C4-2B (cell line): ENCODE data around the gene SGSM1.

Source experiments
- H3K27ac ChIP-seq: fragments of 450-650 bp; 2 replicates; pipeline ENCODE4 v1.5.1; 2017
- CTCF ChIP-seq: fragments of 450-650 bp; conservative IDR thresholded peaks from 2 replicates; pipeline ENCODE4 v1.5.1; 2017; ENCODE audit warnings: mild to moderate bottlenecking
- ZFX ChIP-seq: fragments of 450-650 bp; IDR thresholded peaks from 2 replicates; pipeline ENCODE4 v1.6.1; 2017

SGSM1 gene

GRCh38 chr22:24796056-24796455 is 10.0 kb upstream of the SGSM1 start:
- no peak overlapping the region for H3K27ac ChIP-seq
- TF ChIP-seq ZFX, result no peak
- TF ChIP-seq CTCF, result no peak

GRCh38 chr22:24796860-24797259 is 9.2 kb upstream of the SGSM1 start:
- H3K27ac ChIP-seq, result no peak overlapping the region
- TF ChIP-seq ZFX (no peak), CTCF (no peak)

- H3K27ac ChIP-seq, result no peak overlapping the region
- no peak for TF ChIP-seq ZFX
- TF ChIP-seq CTCF, result no peak
These were observed 4.0 kb upstream of the SGSM1 start for GRCh38 chr22:24801901-24802465.

- TF ChIP-seq CTCF (peak; percentile 97), ZFX (no peak)
- H3K27ac ChIP-seq, result no peak overlapping the region
These were observed 2.9 kb upstream of the SGSM1 start for GRCh38 chr22:24803064-24803542.

- no peak for TF ChIP-seq CTCF
- TF ChIP-seq ZFX, result no peak
- peak overlapping the region; percentile 55 for H3K27ac ChIP-seq
These were observed 621 bp downstream of the SGSM1 start for GRCh38 chr22:24806663-24807001.

- no peak overlapping the region for H3K27ac ChIP-seq
- TF ChIP-seq ZFX (no peak), CTCF (no peak)
These were observed 1.4 kb downstream of the SGSM1 start for GRCh38 chr22:24807284-24807950.

- TF ChIP-seq ZFX, result no peak
- no peak for TF ChIP-seq CTCF
- no peak overlapping the region for H3K27ac ChIP-seq
These were observed 3.3 kb downstream of the SGSM1 start for GRCh38 chr22:24809331-24809730.
